HG03521 (cell line): ENCODE data around the gene TMPRSS11F.

Experiments
- ATAC-seq: cut with Tn5 transposase; IDR thresholded peaks from one replicate; pipeline ENCODE4 v1.9.1; 2021; ENCODE audit warnings: mild to moderate bottlenecking, moderate library complexity; ENCODE audit not compliant: unreplicated experiment

TMPRSS11F gene

GRCh38 chr4:68077737-68078136 is 51.9 kb downstream of the TMPRSS11F start:
- ATAC-seq: no peak

DNA sequence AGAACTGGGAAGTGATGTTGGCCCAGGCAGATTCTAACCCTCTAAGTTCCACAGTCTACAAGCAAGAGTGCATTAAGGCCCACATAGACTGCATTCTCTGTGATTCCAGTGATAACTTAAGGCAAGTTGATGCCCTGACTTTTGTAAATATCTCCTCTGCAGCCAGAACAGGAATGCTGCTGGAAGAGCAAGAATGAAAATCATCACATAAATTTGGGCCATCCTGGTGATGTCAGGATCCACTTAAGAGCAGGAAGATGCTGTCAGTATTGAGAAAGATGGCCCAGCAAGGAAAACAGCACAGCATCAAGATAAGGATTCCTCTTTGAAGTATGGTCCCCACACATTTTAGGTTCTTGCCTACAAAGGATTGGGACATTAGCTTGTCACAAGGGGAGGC is 52.4 kb downstream of the TMPRSS11F start:
- no peak for ATAC-seq

GRCh38 chr4:68076194-68076593 is 53.5 kb downstream of the TMPRSS11F start:
- no peak for ATAC-seq

DNA sequence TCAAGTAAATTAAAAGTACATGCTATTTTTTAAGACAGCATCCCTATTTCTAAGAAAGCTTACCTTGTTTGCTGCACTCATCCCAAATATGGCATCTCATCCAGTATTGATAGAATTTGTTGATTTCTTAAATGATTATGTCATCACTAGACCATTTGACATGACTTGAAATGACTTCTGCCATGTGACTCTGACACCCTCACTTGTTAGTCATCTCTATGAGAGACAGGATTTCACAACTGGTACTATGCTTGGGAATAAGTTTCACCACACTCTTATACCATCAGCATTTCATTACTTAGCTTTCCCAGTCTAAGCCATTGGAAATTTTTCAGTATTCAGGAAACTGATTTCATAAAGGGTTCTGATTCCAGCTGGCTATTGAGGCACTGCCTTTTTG is 55.3 kb downstream of the TMPRSS11F start:
- ATAC-seq: no peak

DNA sequence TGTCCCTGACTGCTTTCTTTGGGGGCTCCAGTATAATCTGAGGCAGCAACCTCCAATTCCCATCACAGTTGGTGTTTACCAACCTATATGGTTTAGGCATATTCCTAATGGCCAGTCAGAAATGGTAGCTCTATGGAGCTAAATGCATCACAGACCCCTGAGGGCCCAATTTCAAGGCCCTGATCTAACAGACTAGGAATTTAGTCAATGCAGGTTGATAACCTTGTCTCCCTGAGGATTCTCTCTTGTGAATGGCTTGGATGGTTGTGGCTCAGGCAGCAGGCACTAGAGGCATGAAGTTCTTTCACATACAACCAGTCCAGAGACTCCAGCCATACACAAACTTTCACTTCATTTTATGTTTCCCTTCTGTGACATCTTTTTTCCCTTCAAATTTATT is 59.4 kb downstream of the TMPRSS11F start:
- no peak for ATAC-seq

- no peak for ATAC-seq
Observed at GRCh38 chr4:68062501-68062900, 67.2 kb downstream of the TMPRSS11F start.

GRCh38 chr4:68038272-68038671 is 91.4 kb downstream of the TMPRSS11F start:
- no peak for ATAC-seq

- ATAC-seq: no peak
Observed at GRCh38 chr4:68021185-68021584, 108.5 kb downstream of the TMPRSS11F start.

DNA sequence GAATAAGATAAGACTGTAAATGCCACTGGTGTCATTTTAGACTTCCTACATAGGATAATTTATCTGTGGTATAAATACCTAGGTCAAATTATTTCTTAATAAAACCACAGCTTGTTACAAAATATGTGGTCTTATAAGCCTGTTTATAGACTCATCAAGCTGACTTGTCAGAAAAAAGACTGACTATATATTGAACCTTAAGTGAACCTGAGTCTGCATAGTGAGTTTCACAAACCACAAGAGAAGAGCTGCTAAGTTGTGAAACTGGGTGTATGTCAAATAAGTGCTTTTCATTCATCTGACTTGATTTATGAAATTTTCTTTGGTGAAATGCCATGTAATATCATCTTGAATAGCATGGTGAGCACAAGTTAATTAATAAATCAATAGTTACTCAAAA is 118.0 kb downstream of the TMPRSS11F start:
- no peak for ATAC-seq
